ENCODE results near the gene SLC7A7.
"Not testable (repeated sequence)": the region's sequence is repeated elsewhere in the genome, so short reads cannot be mapped to it uniquely, and the experiment has no call there.

The SLC7A7 gene

GRCh38 chr14:22843123-22843925 is 28.1 kb upstream of the SLC7A7 start:
- DNase-seq = no peak

GRCh38 chr14:22842211-22843122 is 27.2 kb upstream of the SLC7A7 start:
- no peak for DNase-seq

- DNase-seq = no peak
These were observed 26.5 kb upstream of the SLC7A7 start for GRCh38 chr14:22841769-22842168.

GRCh38 chr14:22841311-22841710 is 26.1 kb upstream of the SLC7A7 start:
- DNase-seq = no peak

- DNase-seq = no peak
These were observed 24.0 kb upstream of the SLC7A7 start for GRCh38 chr14:22839159-22839779.

GRCh38 chr14:22838631-22839041 is 23.4 kb upstream of the SLC7A7 start:
- DNase-seq = no peak

- no peak for DNase-seq
These were observed 22.7 kb upstream of the SLC7A7 start for GRCh38 chr14:22837750-22838538.

GRCh38 chr14:22837114-22837749 is 22.0 kb upstream of the SLC7A7 start:
- no peak for DNase-seq

- DNase-seq = no peak
These were observed 21.3 kb upstream of the SLC7A7 start, which contains the start of gene MMP14 for GRCh38 chr14:22836301-22837113. Gene MMP14 (plus strand): TSS chr14:22836585. CDS start chr14:22836818, 233 bp downstream.

GRCh38 chr14:22835505-22835904 is 20.3 kb upstream of the SLC7A7 start:
- DNase-seq = no peak

GRCh38 chr14:22830443-22831010 is 15.3 kb upstream of the SLC7A7 start:
- DNase-seq = no peak

GRCh38 chr14:22829661-22830442 is 14.6 kb upstream of the SLC7A7 start, which contains the start of gene MRPL52:
Gene MRPL52 (plus strand): TSS chr14:22829887. CDS start chr14:22829913, 26 bp downstream.
- peak; percentile 19 for DNase-seq

GRCh38 chr14:22829076-22829660 is 13.9 kb upstream of the SLC7A7 start:
- DNase-seq = not testable (repeated sequence)

GRCh38 chr14:22824711-22825359 is 9.6 kb upstream of the SLC7A7 start:
- DNase-seq = no peak

GRCh38 chr14:22822571-22823098 is 7.4 kb upstream of the SLC7A7 start:
- DNase-seq = no peak

- DNase-seq = no peak
These were observed 6.9 kb upstream of the SLC7A7 start for GRCh38 chr14:22822016-22822570.

- no peak for DNase-seq
These were observed 6.2 kb upstream of the SLC7A7 start for GRCh38 chr14:22821193-22822015.
